Keratinocyte (primary cell): ENCODE data around the gene MAML2. TPM values are rescaled to one million over a fixed set of nuclear protein-coding genes. Genes with fewer than 3 reads are reported as not detected.

Source experiments
- DNase-seq: peaks from one replicate; pipeline ENCODE4 v3.0.0-alpha.2; 2011; ENCODE audit warnings: low read depth, missing footprints, low spot score
- FAIRE-seq: peaks from 2 replicates; lab custom pipeline; 2011; peaks lifted over from hg19 to GRCh38; lab: Jason Lieb, UNC
- H2AFZ ChIP-seq: 2 replicates; pipeline ENCODE4 v1.6.0; 2012; ENCODE audit warnings: low read length, control low read depth, inconsistent platforms; ENCODE audit not compliant: control insufficient read depth
- H3K27ac ChIP-seq: 2 replicates; pipeline ENCODE4 v1.5.1; 2011; ENCODE audit warnings: low read length; ENCODE audit not compliant: control insufficient read depth, insufficient read depth
- H3K27me3 ChIP-seq: 3 replicates; pipeline ENCODE4 v1.6.0; 2011; ENCODE audit warnings: low read length; ENCODE audit not compliant: control insufficient read depth, insufficient read depth; ENCODE audit errors: extremely low read depth
- H3K36me3 ChIP-seq, 2 experiments: 2 replicates in 1 of 2; 3 replicates in 1 of 2; pipeline ENCODE4 v1.5.1; 2011; ENCODE audit warnings: low read length in 2 of 2, mild to moderate bottlenecking in 1 of 2; ENCODE audit not compliant: control insufficient read depth in 2 of 2, insufficient read depth in 2 of 2; ENCODE audit errors: extremely low read depth in 1 of 2
- H3K4me1 ChIP-seq: 3 replicates; pipeline ENCODE4 v1.5.1; 2011; ENCODE audit warnings: low read length; ENCODE audit not compliant: control insufficient read depth, insufficient read depth; ENCODE audit errors: extremely low read depth
- H3K4me2 ChIP-seq: 3 replicates; pipeline ENCODE4 v1.6.0; 2011; ENCODE audit warnings: low read depth, low read length; ENCODE audit not compliant: control insufficient read depth, insufficient read depth; ENCODE audit errors: extremely low read depth
- H3K4me3 ChIP-seq, 3 experiments: fragments of 200-600 bp in 1 of 3; sonication (generic) in 1 of 3; 2 replicates in 2 of 3; 3 replicates in 1 of 3; pipeline ENCODE4 v1.5.1; 2011 to 2016; ENCODE audit warnings: low read length in 3 of 3, mild to moderate bottlenecking in 3 of 3, control low read depth in 2 of 3, inconsistent platforms in 1 of 3, low read depth in 1 of 3, mixed read lengths in 1 of 3, mixed run types in 1 of 3, moderate library complexity in 1 of 3; ENCODE audit not compliant: control insufficient read depth in 2 of 3, insufficient read depth in 2 of 3; ENCODE audit errors: extremely low read depth in 1 of 3
- H3K79me2 ChIP-seq: 2 replicates; pipeline ENCODE4 v1.6.0; 2012; ENCODE audit warnings: low read length; ENCODE audit not compliant: control insufficient read depth, insufficient read depth
- H3K9ac ChIP-seq: 3 replicates; pipeline ENCODE4 v1.6.0; 2011; ENCODE audit warnings: low read length; ENCODE audit not compliant: control insufficient read depth, insufficient read depth; ENCODE audit errors: extremely low read depth
- H3K9me1 ChIP-seq: 3 replicates; pipeline ENCODE4 v1.6.0; 2011; ENCODE audit warnings: low read length; ENCODE audit not compliant: control insufficient read depth, insufficient read depth; ENCODE audit errors: extremely low read depth
- H3K9me3 ChIP-seq: 2 replicates; pipeline ENCODE4 v1.5.1; 2012; ENCODE audit warnings: low read depth, low read length; ENCODE audit not compliant: control insufficient read depth
- H4K20me1 ChIP-seq: 3 replicates; pipeline ENCODE4 v1.6.0; 2011; ENCODE audit warnings: low read length; ENCODE audit not compliant: control insufficient read depth, insufficient read depth; ENCODE audit errors: extremely low read depth
- EZH2 ChIP-seq: IDR thresholded peaks from one replicate; pipeline ENCODE4 v1.6.1; 2012; ENCODE audit warnings: inconsistent platforms, mild to moderate bottlenecking, low read length, moderate library complexity
- dilution Hi-C: fragments of 300-500 bp; cut with MboI; formaldehyde crosslinking; loops from one replicate; pipeline ENCODE4 v1.7.0; 2020; ENCODE audit warnings: low sequenced_read_pairs; ENCODE audit not compliant: extremely low pct_ligation_motif_present
- polyA plus RNA-seq, 5 experiments: library from polyadenylated mRNA; depleted of rRNA in 3 of 5; stranded (reverse) in 3 of 5; stranded (forward) in 1 of 5; unstranded in 1 of 5; fragments of >200 nt; gene quantifications; 1 replicate in 1 of 5; 2 replicates in 3 of 5; 3 replicates in 1 of 5; pipeline versions ENCODE4 v1.2.1 to v1.2.3, GENCODE V29; 2011 to 2012; ENCODE audit warnings: missing spikeins in 2 of 5, low read depth in 1 of 5, low replicate concordance in 1 of 5
- TF ChIP-seq, protein P1 (sequence below), 3 experiments: IDR thresholded peaks in 1 of 3; conservative IDR thresholded peaks in 1 of 3; optimal IDR thresholded peaks in 1 of 3; 2 replicates in 2 of 3; 3 replicates in 1 of 3; pipeline versions ENCODE3 to v1.5.1; 2011; ENCODE audit warnings: low read length in 3 of 3, mild to moderate bottlenecking in 3 of 3, moderate library complexity in 2 of 3, control low read depth in 1 of 3, inconsistent platforms in 1 of 3; ENCODE audit not compliant: insufficient read depth in 2 of 3; ENCODE audit errors: extremely low read depth in 1 of 3

MAML2 gene
- polyA plus RNA-seq, 1 donor (not counting 4 experiments of a cell fraction or from before 2014, with no cell fraction given) = 4.2 TPM

- dilution Hi-C loops = no loop called here
- Histone ChIP-seq H3K36me3 (no peaks in the 10 kb centered on the region), H3K9ac (no peak overlapping the region), H4K20me1 (no peaks in the 10 kb centered on the region), H3K4me1 (peaks cover 25% of the 10 kb centered on the region), H3K4me3 (no peak overlapping the region), H3K79me2 (no peaks in the 10 kb centered on the region), H3K4me2 (no peak overlapping the region), H3K9me3 (no peaks in the 10 kb centered on the region), H3K27me3 (no peaks in the 10 kb centered on the region), H3K27ac (no peak overlapping the region), H2AFZ (no peak overlapping the region), H3K9me1 (no peaks in the 10 kb centered on the region)
- TF ChIP-seq, protein P1, sequence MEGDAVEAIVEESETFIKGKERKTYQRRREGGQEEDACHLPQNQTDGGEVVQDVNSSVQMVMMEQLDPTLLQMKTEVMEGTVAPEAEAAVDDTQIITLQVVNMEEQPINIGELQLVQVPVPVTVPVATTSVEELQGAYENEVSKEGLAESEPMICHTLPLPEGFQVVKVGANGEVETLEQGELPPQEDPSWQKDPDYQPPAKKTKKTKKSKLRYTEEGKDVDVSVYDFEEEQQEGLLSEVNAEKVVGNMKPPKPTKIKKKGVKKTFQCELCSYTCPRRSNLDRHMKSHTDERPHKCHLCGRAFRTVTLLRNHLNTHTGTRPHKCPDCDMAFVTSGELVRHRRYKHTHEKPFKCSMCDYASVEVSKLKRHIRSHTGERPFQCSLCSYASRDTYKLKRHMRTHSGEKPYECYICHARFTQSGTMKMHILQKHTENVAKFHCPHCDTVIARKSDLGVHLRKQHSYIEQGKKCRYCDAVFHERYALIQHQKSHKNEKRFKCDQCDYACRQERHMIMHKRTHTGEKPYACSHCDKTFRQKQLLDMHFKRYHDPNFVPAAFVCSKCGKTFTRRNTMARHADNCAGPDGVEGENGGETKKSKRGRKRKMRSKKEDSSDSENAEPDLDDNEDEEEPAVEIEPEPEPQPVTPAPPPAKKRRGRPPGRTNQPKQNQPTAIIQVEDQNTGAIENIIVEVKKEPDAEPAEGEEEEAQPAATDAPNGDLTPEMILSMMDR (optimal IDR thresholded peaks at IDR 0.05 in 1 of 3, IDR thresholded peaks at IDR 0.05 in 1 of 3, conservative IDR thresholded peaks at IDR 0.05 in 1 of 3; ENCODE audit: extremely low read depth in 1 of 3, insufficient read depth in 2 of 3, low read length in 3 of 3) = no peak
- TF ChIP-seq EZH2 = no peak
- no peak for DNase-seq
- FAIRE-seq = no peak
Measured at GRCh38 chr11:96145163-96145585, 197.8 kb downstream of the MAML2 start.

DNA sequence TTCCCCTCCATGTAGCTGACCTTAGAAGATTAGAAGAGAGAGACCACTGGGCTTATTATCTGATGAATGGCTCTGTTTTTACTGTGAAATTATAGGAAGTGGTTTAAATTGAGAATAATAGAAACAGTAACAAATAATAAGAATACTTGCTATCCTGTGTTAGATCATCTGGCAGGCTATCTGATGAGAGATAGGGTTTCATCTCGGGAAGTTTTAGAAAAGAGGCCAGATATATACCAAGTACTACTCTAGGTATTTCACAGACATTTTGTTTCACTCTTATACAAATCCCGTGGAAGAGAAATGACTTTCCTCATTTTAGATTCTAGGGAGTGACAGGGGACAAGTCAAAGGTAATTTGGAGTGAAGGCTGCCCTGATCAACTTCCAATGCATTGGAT is 198.4 kb downstream of the MAML2 start:
- Histone ChIP-seq H3K4me2 (no peak overlapping the region), H3K4me3 (no peak overlapping the region), H3K27me3 (no peaks in the 10 kb centered on the region), H3K36me3 (no peaks in the 10 kb centered on the region), H3K4me1 (peaks cover 19% of the 10 kb centered on the region), H3K9ac (no peak overlapping the region), H2AFZ (no peak overlapping the region), H3K9me1 (no peaks in the 10 kb centered on the region), H3K79me2 (no peaks in the 10 kb centered on the region), H3K27ac (no peak overlapping the region), H4K20me1 (no peaks in the 10 kb centered on the region), H3K9me3 (no peaks in the 10 kb centered on the region)
- TF ChIP-seq, protein P1 (optimal IDR thresholded peaks at IDR 0.05 in 1 of 3, IDR thresholded peaks at IDR 0.05 in 1 of 3, conservative IDR thresholded peaks at IDR 0.05 in 1 of 3; ENCODE audit: extremely low read depth in 1 of 3, insufficient read depth in 2 of 3, low read length in 3 of 3) = no peak
- no peak for TF ChIP-seq EZH2
- no peak for FAIRE-seq
- DNase-seq = no peak
- dilution Hi-C loops = no loop called here
